ES-I3 (cell line): ENCODE results near the gene NF1.
"Not testable (repeated sequence)": the region's sequence is repeated elsewhere in the genome, so short reads cannot be mapped to it uniquely, and the experiment has no call there.

Experiments
- H3K36me3 ChIP-seq: 2 replicates; pipeline ENCODE4 v1.6.1; 2013; ENCODE audit warnings: mild to moderate bottlenecking, low read length, control low read depth, moderate library complexity; ENCODE audit not compliant: insufficient read depth
- H3K4me1 ChIP-seq: 2 replicates; pipeline ENCODE4 v1.6.1; 2013; ENCODE audit warnings: mild to moderate bottlenecking, control low read depth, low read length; ENCODE audit not compliant: insufficient read depth
- H3K9ac ChIP-seq: 2 replicates; pipeline ENCODE4 v1.6.1; 2013; ENCODE audit warnings: low read depth, mild to moderate bottlenecking, low read length, moderate library complexity
- H3K9me3 ChIP-seq: 2 replicates; pipeline ENCODE4 v1.6.1; 2013; ENCODE audit warnings: mild to moderate bottlenecking, low read length, moderate library complexity; ENCODE audit not compliant: control insufficient read depth, insufficient read depth

Gene NF1

GRCh38 chr17:31254654-31255053, 159.9 kb downstream of the NF1 start:
- no peak overlapping the region for H3K9ac ChIP-seq
- H3K36me3 ChIP-seq: no peaks in the 10 kb centered on the region
- no peaks in the 10 kb centered on the region for H3K9me3 ChIP-seq
- peaks cover 7% of the 10 kb centered on the region; the same call in 1 of the 2 replicates for H3K4me1 ChIP-seq

DNA sequence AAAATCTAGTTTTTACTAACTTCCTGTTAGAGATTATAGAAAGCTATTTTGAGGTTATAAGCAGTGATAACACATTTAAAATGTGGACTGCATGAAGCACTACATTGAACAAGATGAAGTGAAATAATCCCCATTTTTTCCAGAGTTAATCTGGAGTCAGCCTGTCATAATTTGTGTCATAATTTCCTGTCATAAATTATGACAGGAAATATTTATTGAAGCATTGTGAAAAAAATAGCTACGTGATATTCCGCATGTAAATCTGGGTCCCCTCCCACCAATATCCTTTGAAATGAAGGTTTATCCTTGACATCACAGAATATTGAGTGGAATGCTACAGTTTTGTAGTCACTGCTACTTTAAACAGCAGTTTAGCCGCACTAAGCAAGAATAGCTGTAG, 162.2 kb downstream of the NF1 start:
- Histone ChIP-seq H3K9me3 (no peaks in the 10 kb centered on the region), H3K4me1 (no peaks in the 10 kb centered on the region), H3K36me3 (no peaks in the 10 kb centered on the region), H3K9ac (no peak overlapping the region)

- no peaks in the 10 kb centered on the region for H3K4me1 ChIP-seq
- H3K36me3 ChIP-seq: no peaks in the 10 kb centered on the region
- H3K9ac ChIP-seq: no peak overlapping the region
These were observed 165.4 kb downstream of the NF1 start for GRCh38 chr17:31260151-31260550.

GRCh38 chr17:31261601-31262000, 166.8 kb downstream of the NF1 start:
- no peaks in the 10 kb centered on the region for H3K4me1 ChIP-seq
- H3K36me3 ChIP-seq: no peaks in the 10 kb centered on the region; the same call in 1 of the 2 replicates
- H3K9me3 ChIP-seq: no peaks in the 10 kb centered on the region
- H3K9ac ChIP-seq: no peak overlapping the region

More at GRCh38 chr17:31260151-31260550, 165.4 kb downstream of the NF1 start:
- H3K9me3 ChIP-seq: no peaks in the 10 kb centered on the region

DNA sequence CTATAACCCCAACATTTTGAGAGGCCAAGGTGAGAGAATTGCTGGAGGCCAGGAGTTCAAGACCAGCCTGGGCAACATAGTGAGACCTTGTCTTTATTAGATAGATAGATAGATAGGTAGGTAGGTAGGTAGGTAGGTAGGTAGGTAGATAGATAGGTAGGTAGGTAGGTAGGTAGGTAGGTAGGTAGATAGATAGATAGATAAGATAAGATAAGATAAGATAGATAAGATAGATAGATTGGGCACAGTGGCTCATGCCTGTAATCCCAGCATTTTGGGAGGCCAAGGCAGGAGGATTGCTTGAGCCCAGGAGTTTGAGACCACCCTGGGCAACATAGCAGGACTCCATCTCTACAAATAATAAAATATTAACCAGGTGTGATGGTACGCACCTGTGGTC, 168.1 kb downstream of the NF1 start:
- H3K9me3 ChIP-seq, H3K36me3 ChIP-seq, H3K4me1 ChIP-seq, H3K9ac ChIP-seq: not testable (repeated sequence)

GRCh38 chr17:31266042-31266441, 171.3 kb downstream of the NF1 start:
- no peak overlapping the region for H3K9ac ChIP-seq
- no peaks in the 10 kb centered on the region for H3K9me3 ChIP-seq
- peaks cover 12% of the 10 kb centered on the region for H3K4me1 ChIP-seq
- no peaks in the 10 kb centered on the region; the same call in 1 of the 2 replicates for H3K36me3 ChIP-seq

DNA sequence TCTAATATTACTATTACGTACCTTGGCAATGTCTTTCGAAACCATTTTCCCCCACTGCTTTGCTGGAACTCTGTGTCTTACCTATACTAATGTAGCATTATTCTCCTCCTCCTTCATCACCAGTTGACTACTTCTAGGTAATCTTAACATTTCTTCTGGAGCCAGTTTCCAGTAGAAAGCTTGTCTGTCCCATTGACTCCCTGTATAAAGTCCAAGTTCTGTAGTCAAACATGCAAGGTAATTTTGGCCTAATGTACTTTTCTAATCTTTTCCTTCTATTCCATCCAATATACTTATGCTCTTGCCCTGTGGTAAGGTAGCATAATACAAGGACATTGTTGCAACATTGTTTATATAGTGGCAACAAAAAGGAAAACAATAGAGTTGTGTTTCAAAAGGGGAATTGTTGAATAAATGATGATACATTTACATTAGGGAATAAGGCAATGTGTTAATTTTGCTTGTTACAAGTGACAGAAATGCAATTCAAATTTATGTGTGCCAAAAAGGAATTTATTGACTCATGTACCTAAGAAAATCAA, 174.3 kb downstream of the NF1 start:
- Histone ChIP-seq H3K4me1 (peaks cover 12% of the 10 kb centered on the region), H3K9me3 (no peaks in the 10 kb centered on the region), H3K9ac (no peak overlapping the region), H3K36me3 (no peaks in the 10 kb centered on the region; the same call in 1 of the 2 replicates)

DNA sequence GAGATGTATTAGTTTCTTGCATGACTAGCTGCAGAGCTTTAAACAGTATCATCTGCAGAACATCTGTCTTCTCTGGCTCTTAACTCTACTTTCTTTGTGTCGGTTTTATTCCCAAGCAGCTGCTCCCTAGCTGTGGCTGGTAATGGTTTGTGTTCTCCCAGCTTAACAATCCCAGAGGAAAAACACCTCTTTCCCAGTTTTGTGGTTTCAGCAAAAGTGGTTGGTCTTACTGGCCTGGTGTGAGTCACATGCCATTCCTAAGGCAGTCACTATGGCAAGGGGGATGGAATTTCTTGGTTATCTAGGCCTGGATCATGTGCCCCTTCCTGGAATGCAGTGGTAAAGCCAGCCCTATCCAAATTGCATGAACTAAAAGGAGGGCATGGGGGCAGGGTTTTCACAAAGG, 174.8 kb downstream of the NF1 start:
- Histone ChIP-seq H3K4me1 (peaks cover 12% of the 10 kb centered on the region), H3K9me3 (no peaks in the 10 kb centered on the region), H3K36me3 (no peaks in the 10 kb centered on the region; the same call in 1 of the 2 replicates), H3K9ac (no peak overlapping the region)

- H3K4me1 ChIP-seq: peaks cover 12% of the 10 kb centered on the region
- H3K36me3 ChIP-seq: no peaks in the 10 kb centered on the region
- no peaks in the 10 kb centered on the region for H3K9me3 ChIP-seq
- H3K9ac ChIP-seq: no peak overlapping the region
These were observed 177.5 kb downstream of the NF1 start for GRCh38 chr17:31272236-31272635.

GRCh38 chr17:31272803-31273202, 178.0 kb downstream of the NF1 start:
- no peaks in the 10 kb centered on the region for H3K9me3 ChIP-seq
- peaks cover 12% of the 10 kb centered on the region for H3K4me1 ChIP-seq
- H3K9ac ChIP-seq: no peak overlapping the region
- no peaks in the 10 kb centered on the region for H3K36me3 ChIP-seq

- Histone ChIP-seq H3K4me1 (peaks cover 12% of the 10 kb centered on the region), H3K36me3 (no peaks in the 10 kb centered on the region), H3K9me3 (no peaks in the 10 kb centered on the region), H3K9ac (no peak overlapping the region)
These were observed 178.7 kb downstream of the NF1 start for GRCh38 chr17:31273516-31273915.

DNA sequence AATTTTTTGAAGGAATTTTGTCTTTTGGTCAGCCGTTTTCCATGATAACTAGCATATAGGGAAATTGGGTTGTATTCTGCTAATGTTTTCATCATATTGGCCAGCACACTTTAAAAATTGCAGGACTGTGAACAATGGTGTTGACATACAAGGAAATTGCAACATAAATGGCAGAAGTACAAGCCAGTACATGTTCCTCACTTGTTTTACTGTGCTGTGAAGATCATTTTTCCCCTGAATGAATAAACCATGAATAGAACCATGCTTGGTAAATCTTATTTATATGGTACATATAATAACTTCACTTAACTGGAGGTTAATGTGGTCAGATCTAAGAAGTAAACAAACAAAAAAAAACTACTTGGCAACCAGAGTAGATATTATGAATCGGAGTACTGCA, 179.5 kb downstream of the NF1 start:
- H3K9me3 ChIP-seq: no peaks in the 10 kb centered on the region
- peaks cover 11% of the 10 kb centered on the region for H3K4me1 ChIP-seq
- H3K9ac ChIP-seq: no peak overlapping the region
- no peaks in the 10 kb centered on the region for H3K36me3 ChIP-seq

DNA sequence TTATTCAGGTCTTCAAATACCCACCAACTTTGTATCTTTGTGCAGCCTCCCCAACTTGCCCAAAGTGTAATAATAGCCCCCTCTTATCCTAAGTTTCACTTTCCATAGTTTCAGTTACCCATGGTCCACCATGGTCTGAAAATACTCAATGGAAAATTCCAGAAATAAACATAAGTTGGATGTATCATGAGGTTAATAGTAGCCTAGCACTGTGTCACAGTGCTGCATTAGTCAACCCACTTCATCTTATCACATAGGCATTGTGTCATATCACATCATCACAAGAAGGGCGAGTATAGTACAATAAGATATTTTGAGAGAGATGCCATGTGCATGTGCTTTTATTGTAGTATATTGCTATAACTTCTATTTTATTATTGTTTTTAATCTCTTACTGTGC, 180.3 kb downstream of the NF1 start:
- H3K36me3 ChIP-seq: no peaks in the 10 kb centered on the region
- H3K4me1 ChIP-seq: peaks cover 9% of the 10 kb centered on the region; the same call in 1 of the 2 replicates
- H3K9ac ChIP-seq: no peak overlapping the region
- H3K9me3 ChIP-seq: no peaks in the 10 kb centered on the region

DNA sequence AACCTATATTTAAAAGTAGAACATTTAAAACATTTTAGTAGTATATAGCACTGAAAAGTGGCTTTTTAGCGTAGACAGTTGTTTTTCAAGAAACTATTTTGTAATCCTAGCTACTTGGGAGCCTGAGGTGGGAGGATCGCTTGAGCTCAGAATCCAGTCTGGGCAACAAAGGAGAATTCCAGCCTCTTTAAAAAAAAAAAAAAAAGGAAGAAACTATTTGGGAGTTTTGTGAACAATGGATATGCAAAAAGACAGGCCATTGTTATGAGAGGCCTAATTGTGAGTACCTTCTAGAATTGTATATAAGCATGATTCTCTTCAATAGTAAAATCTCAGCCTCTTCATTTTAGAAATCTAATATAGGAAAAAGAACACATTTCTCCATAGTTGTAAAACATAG, 184.6 kb downstream of the NF1 start:
- Histone ChIP-seq H3K9ac (peak overlapping the region; percentile 17; the same call in 1 of the 2 replicates), H3K36me3 (no peaks in the 10 kb centered on the region), H3K4me1 (peaks cover 9% of the 10 kb centered on the region; the same call in 1 of the 2 replicates), H3K9me3 (no peaks in the 10 kb centered on the region)

GRCh38 chr17:31281061-31281460, 186.3 kb downstream of the NF1 start:
- Histone ChIP-seq H3K9ac (no peak overlapping the region), H3K9me3 (no peaks in the 10 kb centered on the region), H3K36me3 (no peaks in the 10 kb centered on the region), H3K4me1 (peaks cover 9% of the 10 kb centered on the region; the same call in 1 of the 2 replicates)
